Measurements from ENCODE around the gene CA12. TPM values are rescaled to one million over a fixed set of nuclear protein-coding genes. Genes with fewer than 3 reads are reported as not detected.

The CA12 gene
- total and polyA plus RNA-seq, 4 donors: 0.07 to 5.1 (median 1.5) TPM

DNA sequence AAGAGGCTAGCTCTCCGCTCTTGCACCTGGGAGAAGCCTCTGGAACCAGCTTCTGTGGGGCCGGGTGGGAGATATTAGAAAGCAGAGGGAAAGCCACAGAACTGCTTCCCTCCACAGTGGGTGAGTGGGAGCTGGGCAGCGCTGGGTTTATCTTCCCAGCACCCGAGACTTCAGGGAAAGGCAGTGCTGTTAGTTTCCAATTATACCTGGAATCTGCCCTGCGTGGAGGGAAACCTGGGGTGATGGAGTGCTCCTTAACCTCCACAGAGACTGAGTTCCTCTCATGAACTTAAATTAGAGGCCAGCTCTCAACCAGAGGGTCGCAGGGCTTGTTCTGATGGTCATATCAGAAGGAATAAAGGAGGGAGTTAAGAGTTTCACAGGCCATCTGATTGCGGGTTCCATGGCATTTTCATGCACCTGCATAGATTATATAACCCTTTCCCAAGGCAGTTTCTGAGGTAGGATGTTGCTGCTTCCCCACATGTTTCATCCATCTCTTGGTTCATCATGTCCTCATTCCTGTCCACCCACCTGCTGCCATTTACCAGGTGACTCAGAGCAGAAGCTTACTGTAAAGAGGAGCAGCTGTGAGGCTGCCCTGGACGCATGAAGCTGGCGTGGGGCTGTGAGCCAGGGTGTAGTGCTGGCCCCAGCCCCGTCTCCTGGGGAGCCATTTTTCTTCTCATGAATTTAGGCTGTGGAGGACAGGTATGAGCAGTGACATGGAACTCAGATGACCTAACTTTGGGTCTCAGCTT, 42.5 kb downstream of the CA12 start (continued):
- TF ChIP-seq YY1 (IDR thresholded peaks at IDR 0.05) (no peak), EGR1 (IDR thresholded peaks at IDR 0.05; ENCODE audit: low read depth in 2 of 2) (no peak), JUND (IDR thresholded peaks at IDR 0.05) (no peak), SP1 (IDR thresholded peaks at IDR 0.05) (no peak)
- TF ChIP-seq, protein P1, sequence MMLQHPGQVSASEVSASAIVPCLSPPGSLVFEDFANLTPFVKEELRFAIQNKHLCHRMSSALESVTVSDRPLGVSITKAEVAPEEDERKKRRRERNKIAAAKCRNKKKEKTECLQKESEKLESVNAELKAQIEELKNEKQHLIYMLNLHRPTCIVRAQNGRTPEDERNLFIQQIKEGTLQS (IDR thresholded peaks at IDR 0.05): no peak
- TF ChIP-seq, protein P2, sequence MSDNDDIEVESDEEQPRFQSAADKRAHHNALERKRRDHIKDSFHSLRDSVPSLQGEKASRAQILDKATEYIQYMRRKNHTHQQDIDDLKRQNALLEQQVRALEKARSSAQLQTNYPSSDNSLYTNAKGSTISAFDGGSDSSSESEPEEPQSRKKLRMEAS (IDR thresholded peaks at IDR 0.05): no peak

DNA sequence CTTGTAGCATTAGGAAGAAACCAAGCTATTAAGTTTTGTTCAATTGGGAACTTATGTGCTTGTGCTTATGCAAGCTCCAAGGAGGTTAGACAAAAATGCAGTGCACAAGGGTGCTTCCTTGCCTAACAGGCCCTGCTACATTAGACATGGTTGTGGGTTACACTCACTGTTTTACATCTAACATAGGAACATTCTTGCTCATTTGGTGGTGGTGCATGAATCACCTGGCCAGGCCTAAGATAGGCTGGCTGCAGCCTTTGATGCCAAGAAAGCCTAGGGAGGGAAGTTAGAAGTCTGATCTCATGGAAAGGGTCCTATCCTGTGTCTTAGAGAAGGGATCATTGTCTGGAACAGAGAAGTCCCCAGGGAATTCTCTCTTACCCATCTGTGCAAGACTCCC, 43.5 kb downstream of the CA12 start:
- no peak overlapping the region for H3K4me3 ChIP-seq (ENCODE audit: low read depth in 1 of 3, low read length in 3 of 3)
- no peak for TF ChIP-seq NR2F2 (IDR thresholded peaks at IDR 0.05)
- H3K9ac ChIP-seq (ENCODE audit: low read depth in 1 of 2, low read length in 2 of 2): no peak overlapping the region

DNA sequence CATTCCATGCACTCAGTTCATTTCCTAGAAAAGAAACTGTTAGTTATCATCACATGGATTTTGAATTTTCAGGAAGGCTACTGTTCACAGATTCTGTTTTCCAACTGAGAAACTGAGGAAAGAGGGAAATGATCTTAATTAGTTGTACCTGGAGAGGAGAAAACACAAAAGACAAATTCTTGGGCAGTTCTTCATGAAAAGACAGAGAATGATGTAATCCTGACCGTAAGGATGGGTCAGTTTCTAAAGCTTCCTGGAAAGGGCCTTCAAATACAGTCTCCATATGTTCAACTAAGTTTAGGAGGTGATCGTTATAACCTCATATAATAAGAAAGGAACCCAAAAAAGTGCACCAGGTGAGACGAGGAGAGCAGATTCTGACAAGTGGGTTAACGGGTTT, 44.6 kb downstream of the CA12 start:
- no peak overlapping the region for H3K27ac ChIP-seq (ENCODE audit: low read depth in 1 of 2, low read length in 2 of 2)
- 95% methylated on average over 4 of the region's 4 CpGs for WGBS
- no peaks in the 10 kb centered on the region for H3K36me3 ChIP-seq (ENCODE audit: control insufficient read depth in 4 of 4, insufficient read depth in 3 of 4, low read depth in 1 of 4, low read length in 3 of 4)

More for the DNA sequence above, 43.5 kb downstream of the CA12 start:
- no peak for DNase-seq (ENCODE audit: low spot score)
- Histone ChIP-seq H3K9me3 (ENCODE audit: control insufficient read depth in 4 of 4, low read length in 3 of 4) (no peaks in the 10 kb centered on the region), H3K27me3 (ENCODE audit: control insufficient read depth in 4 of 4, insufficient read depth in 4 of 4, low read length in 3 of 4) (no peaks in the 10 kb centered on the region), H3K36me3 (ENCODE audit: control insufficient read depth in 4 of 4, insufficient read depth in 3 of 4, low read depth in 1 of 4, low read length in 3 of 4) (no peaks in the 10 kb centered on the region), H3K4me1 (ENCODE audit: control insufficient read depth in 4 of 4, insufficient read depth in 4 of 4, low read length in 3 of 4) (peaks cover 0 to 14% (median 8%) of the 10 kb centered on the region in 4 donors), H3K27ac (ENCODE audit: low read depth in 1 of 2, low read length in 2 of 2) (no peak overlapping the region)

More for the DNA sequence above, 44.6 kb downstream of the CA12 start:
- TF ChIP-seq, protein P3, sequence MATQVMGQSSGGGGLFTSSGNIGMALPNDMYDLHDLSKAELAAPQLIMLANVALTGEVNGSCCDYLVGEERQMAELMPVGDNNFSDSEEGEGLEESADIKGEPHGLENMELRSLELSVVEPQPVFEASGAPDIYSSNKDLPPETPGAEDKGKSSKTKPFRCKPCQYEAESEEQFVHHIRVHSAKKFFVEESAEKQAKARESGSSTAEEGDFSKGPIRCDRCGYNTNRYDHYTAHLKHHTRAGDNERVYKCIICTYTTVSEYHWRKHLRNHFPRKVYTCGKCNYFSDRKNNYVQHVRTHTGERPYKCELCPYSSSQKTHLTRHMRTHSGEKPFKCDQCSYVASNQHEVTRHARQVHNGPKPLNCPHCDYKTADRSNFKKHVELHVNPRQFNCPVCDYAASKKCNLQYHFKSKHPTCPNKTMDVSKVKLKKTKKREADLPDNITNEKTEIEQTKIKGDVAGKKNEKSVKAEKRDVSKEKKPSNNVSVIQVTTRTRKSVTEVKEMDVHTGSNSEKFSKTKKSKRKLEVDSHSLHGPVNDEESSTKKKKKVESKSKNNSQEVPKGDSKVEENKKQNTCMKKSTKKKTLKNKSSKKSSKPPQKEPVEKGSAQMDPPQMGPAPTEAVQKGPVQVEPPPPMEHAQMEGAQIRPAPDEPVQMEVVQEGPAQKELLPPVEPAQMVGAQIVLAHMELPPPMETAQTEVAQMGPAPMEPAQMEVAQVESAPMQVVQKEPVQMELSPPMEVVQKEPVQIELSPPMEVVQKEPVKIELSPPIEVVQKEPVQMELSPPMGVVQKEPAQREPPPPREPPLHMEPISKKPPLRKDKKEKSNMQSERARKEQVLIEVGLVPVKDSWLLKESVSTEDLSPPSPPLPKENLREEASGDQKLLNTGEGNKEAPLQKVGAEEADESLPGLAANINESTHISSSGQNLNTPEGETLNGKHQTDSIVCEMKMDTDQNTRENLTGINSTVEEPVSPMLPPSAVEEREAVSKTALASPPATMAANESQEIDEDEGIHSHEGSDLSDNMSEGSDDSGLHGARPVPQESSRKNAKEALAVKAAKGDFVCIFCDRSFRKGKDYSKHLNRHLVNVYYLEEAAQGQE (IDR thresholded peaks at IDR 0.05): no peak
- TF ChIP-seq, protein P1 (IDR thresholded peaks at IDR 0.05): no peak
- TF ChIP-seq, protein P2 (IDR thresholded peaks at IDR 0.05): no peak
- TF ChIP-seq NR2F2 (IDR thresholded peaks at IDR 0.05) (no peak), EGR1 (IDR thresholded peaks at IDR 0.05; ENCODE audit: low read depth in 2 of 2) (no peak), GABPA (IDR thresholded peaks at IDR 0.05 in 1 of 2, conservative IDR thresholded peaks at IDR 0.05 in 1 of 2) (no peak), HNF4G (IDR thresholded peaks at IDR 0.05) (no peak), JUND (IDR thresholded peaks at IDR 0.05) (no peak), TAF1 (conservative IDR thresholded peaks at IDR 0.05) (no peak), SP1 (IDR thresholded peaks at IDR 0.05) (no peak)
- TF ChIP-seq, protein P4, sequence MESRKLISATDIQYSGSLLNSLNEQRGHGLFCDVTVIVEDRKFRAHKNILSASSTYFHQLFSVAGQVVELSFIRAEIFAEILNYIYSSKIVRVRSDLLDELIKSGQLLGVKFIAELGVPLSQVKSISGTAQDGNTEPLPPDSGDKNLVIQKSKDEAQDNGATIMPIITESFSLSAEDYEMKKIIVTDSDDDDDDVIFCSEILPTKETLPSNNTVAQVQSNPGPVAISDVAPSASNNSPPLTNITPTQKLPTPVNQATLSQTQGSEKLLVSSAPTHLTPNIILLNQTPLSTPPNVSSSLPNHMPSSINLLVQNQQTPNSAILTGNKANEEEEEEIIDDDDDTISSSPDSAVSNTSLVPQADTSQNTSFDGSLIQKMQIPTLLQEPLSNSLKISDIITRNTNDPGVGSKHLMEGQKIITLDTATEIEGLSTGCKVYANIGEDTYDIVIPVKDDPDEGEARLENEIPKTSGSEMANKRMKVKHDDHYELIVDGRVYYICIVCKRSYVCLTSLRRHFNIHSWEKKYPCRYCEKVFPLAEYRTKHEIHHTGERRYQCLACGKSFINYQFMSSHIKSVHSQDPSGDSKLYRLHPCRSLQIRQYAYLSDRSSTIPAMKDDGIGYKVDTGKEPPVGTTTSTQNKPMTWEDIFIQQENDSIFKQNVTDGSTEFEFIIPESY (IDR thresholded peaks at IDR 0.05): no peak
- H3K27me3 ChIP-seq (ENCODE audit: control insufficient read depth in 4 of 4, insufficient read depth in 4 of 4, low read length in 3 of 4): no peaks in the 10 kb centered on the region
- H3K9me3 ChIP-seq (ENCODE audit: control insufficient read depth in 4 of 4, low read length in 3 of 4): no peaks in the 10 kb centered on the region
- H3K9ac ChIP-seq (ENCODE audit: low read depth in 1 of 2, low read length in 2 of 2): no peak overlapping the region
- H3K4me1 ChIP-seq (ENCODE audit: control insufficient read depth in 4 of 4, insufficient read depth in 4 of 4, low read length in 3 of 4): peaks cover 0 to 14% (median 8%) of the 10 kb centered on the region in 4 donors
- DNase-seq (ENCODE audit: low spot score): no peak
- H3K4me3 ChIP-seq (ENCODE audit: low read depth in 1 of 3, low read length in 3 of 3): no peak overlapping the region
